NCI-H460 (cell line): ENCODE measurements around the gene SLC27A5. TPM values are rescaled to one million over a fixed set of nuclear protein-coding genes. Genes with fewer than 3 reads are reported as not detected.
"Not testable (repeated sequence)": the region's sequence is repeated elsewhere in the genome, so short reads cannot be mapped to it uniquely, and the experiment has no call there.

ENCODE experiments used
- DNase-seq: peaks from one replicate; pipeline ENCODE4 v3.0.0-alpha.2; 2016; ENCODE audit warnings: low read depth; ENCODE audit errors: extremely low read depth
- total RNA-seq: library from RNA; depleted of rRNA; stranded (reverse); fragments of >200 nt; shearing (Covaris generic); gene quantifications from 2 replicates; pipeline ENCODE4 v1.2.3, GENCODE V29; 2014

The SLC27A5 gene
- total RNA-seq, 1 experiment from 2014 or later = 20.5 TPM

- DNase-seq = no peak
Measured at GRCh38 chr19:58550362-58551122, 38.8 kb upstream of the SLC27A5 start.

- DNase-seq = no peak
Measured at GRCh38 chr19:58549664-58550361, 38.0 kb upstream of the SLC27A5 start.

DNA sequence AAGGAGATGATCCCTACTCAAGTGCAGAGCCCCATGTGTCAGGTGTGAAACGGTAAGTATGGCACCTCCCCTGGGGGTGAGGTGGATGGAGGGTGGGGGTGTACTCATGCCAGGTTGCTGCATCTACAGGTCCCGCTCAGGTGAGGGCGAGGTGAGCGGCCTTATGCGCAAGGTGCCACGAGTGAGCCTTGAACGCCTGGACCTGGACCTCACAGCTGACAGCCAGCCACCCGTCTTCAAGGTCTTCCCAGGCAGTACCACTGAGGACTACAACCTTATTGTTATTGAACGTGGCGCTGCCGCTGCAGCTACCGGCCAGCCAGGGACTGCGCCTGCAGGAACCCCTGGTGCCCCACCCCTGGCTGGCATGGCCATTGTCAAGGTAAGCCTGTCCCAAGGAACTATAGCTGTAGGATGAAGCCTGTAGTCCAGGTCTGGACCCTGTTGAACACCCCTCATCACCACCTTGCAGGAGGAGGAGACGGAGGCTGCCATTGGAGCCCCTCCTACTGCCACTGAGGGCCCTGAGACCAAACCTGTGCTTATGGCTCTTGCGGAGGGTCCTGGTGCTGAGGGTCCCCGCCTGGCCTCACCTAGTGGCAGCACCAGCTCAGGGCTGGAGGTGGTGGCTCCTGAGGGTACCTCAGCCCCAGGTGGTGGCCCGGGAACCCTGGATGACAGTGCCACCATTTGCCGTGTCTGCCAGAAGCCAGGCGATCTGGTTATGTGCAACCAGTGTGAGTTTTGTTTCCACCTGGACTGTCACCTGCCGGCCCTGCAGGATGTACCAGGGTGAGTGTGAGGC lies 37.3 kb upstream of the SLC27A5 start:
- DNase-seq = no peak

DNA sequence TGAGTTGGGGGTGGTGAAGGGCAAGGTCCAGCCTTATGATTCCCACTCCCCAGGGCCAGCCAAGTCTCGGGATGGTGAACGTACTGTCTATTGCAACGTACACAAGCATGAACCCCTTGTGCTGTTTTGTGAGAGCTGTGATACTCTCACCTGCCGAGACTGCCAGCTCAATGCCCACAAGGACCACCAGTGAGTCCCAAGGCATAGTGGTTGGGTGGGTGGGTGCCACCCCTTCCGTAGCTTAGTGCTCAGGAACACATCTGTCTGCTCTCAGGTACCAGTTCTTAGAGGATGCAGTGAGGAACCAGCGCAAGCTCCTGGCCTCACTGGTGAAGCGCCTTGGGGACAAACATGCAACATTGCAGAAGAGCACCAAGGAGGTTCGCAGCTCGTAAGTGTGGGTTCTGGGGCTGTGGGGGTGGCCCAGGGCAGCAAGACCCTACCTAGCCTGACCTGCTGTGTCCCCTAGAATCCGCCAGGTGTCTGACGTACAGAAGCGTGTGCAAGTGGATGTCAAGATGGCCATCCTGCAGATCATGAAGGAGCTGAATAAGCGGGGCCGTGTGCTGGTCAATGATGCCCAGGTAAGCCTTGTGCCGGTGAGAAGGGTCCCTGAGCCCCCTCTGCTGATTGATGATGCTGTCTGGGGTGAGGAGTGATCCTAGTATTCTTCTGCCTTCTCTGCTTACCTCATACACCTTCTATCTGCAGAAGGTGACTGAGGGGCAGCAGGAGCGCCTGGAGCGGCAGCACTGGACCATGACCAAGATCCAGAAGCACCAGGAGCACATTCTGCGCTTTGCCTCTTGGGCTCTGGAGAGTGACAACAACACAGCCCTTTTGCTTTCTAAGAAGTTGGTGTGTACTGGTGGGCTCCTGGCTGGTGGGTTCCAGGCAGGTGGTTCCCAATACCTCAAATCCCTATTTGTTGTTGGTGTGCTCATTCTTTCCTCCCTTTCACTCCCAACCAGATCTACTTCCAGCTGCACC lies 35.8 kb upstream of the SLC27A5 start:
- no peak for DNase-seq

GRCh38 chr19:58546019-58546530 lies 34.3 kb upstream of the SLC27A5 start:
- no peak for DNase-seq

DNA sequence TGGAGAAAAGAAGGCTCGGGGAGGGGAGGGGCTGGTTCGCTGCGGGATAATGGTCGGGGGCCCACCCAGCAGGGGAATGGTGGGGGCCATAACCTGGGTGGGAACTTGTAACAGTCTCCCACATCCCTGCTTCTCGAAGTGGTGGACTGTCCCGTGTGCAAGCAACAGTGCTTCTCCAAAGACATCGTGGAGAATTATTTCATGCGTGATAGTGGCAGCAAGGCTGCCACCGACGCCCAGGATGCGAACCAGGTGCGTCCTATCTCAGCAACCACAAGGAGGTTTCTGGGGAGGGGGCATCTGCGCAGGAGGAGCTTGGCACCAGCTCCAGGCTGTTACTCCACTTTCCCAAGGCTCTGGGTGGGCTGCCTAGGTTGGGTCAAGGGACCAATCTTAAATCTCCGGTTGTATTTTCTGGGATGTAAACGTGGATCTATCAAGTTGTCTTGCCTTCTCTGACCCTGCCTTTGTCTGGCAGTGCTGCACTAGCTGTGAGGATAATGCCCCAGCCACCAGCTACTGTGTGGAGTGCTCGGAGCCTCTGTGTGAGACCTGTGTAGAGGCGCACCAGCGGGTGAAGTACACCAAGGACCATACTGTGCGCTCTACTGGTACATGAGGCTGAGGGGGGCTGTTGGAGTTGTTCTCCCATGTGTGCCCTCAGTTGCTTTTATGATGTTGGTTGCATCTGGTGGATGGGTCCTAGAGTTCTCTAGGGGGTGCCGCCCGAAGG lies 33.7 kb upstream of the SLC27A5 start:
- no peak for DNase-seq

- peak; percentile 28 for DNase-seq
Measured at GRCh38 chr19:58544591-58545285, 32.9 kb upstream of the SLC27A5 start.

GRCh38 chr19:58543826-58544590 lies 32.2 kb upstream of the SLC27A5 start, which contains the start of gene TRIM28:
TSS of gene TRIM28 (plus strand) at chr19:58544064. CDS start at chr19:58544758, 694 bp downstream.
- DNase-seq = peak; percentile 97

GRCh38 chr19:58542641-58543372 lies 31.0 kb upstream of the SLC27A5 start:
- not testable (repeated sequence) for DNase-seq

- DNase-seq = not testable (repeated sequence)
Measured at GRCh38 chr19:58539169-58539559, 27.4 kb upstream of the SLC27A5 start.

DNA sequence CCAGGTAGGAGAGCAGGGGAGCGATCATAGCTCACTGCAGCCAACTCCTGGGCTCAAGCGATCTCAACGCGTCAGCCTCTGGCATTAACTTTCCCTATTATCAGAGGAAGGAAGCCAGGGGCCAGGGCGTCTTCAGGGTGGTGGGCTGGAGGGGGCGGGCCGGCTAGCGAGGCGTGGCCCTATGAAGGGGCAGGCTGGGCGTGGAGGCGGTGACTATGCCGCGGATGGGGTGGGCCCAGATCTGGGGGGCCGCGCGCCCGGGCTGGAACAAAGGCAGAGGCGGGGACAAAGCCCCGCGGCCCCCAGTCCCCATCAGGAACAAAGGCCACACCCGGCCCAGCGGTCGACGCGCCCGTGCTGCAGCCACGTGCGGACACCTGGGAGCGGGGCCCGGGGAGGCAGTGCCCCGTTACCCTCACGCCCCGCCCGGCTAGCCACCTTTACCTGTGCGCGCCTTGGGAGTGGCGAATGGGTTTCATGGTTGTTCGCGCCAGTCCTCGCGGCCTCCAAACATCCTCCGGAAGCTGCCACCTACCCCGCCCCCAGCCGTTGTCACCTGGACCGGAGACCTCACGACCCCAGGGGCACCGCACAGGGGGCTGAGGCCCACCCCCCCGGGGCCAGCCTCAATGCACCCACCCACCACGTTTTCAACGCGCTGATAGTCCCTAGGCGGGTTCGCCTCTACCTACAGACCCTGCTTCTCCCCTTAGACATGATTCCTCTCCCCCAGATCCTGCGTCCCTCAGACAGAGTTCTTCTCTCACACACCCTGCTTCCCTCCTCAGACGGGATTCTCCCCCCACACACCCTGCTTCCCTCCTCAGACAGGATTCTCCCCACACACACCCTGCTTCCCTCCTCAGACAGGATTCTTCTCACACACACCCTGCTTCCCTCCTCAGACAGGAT lies 26.7 kb upstream of the SLC27A5 start:
- no peak for DNase-seq

DNA sequence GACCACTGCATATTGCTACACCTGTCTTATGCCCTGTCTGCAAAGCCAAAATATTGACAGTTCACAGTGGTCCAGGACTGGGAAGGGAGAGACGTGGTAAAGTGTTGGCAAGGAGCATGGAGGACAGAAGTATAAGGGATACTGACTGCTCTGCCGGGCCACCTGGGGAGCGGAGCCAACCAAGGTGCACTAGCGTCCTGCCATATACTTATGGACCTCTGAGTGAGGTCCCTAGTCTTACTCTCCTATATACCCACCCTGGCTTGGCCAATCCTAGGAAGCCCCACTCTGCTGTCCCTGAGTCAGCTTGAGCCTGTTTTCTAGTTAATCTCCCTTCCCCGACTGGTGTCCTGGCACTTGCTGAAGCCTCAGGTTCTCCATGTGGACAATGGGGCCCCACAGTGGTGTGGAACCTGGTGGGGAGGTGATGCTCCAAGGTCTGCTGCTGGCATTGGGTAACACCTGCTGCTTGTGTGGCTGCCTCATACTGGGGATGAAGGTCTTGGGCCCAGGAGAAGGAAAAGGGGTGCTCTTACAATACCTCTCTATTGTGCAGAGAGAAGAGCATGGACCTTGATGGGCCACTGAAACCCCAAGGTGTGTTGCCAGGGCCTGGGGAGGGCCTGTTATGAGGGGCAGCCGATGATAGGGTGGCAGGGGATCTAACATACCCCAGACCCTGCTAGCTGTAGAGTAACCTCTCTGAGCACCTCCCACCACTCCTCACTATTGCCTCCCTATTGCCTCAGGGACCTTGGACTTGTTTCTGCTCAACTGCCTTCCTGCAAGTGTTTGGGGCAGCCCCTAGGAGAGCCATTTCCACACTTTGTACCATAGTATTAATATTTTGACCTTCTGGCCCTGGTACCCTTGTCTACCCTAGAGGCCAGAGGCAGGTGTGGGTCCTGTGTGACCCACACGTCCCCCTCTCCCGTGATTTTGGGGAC lies 25.3 kb upstream of the SLC27A5 start:
- no peak for DNase-seq

- DNase-seq = no peak
Measured at GRCh38 chr19:58535857-58536256, 24.1 kb upstream of the SLC27A5 start.

- no peak for DNase-seq
Measured at GRCh38 chr19:58531034-58531840, 19.4 kb upstream of the SLC27A5 start.
